ENCODE results near the gene DGAT2. TPM values are rescaled to one million over a fixed set of nuclear protein-coding genes. Genes with fewer than 3 reads are reported as not detected.

DGAT2 gene
- total and polyA plus RNA-seq, 2 donors from 2014 or later = 1.4 to 7.0 TPM

DNA sequence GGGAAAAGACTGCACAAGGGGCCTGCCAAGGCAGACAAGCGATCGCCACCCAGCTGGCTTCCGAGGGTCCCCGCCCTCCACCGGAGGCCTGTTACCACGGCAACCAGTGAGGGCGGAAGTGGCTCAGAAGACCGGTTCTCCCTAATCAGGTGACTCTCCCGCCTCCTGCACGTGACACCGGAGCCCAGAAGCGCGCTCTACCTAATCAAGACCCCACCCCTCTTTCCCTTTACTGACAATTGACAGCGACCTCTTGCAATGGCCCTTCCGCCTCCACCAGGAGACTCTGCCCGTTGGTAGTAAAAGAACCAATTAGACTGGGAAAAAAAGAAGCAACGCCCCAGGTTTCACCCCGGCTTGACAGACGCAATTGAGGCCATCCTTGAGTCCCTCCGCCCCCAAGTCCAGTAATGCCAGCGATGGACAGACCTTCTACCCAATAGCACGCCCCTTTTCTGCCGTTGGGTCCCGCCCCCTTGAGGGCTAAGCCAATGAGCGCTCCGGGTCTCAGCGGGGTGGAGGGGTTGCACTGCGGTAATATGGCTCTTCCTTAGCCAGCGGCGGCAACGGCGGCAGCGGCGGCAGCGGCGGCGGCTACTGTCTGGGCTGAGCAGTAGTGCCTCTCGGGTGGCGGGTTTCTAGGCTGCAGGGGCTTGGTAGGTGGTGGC is 46.2 kb downstream of the DGAT2 start, which contains the start of gene UVRAG:
UVRAG (plus strand) TSS at position 534 of the 668 bp plus-strand sequence. CDS start 198 bp downstream, outside the sequence.
- H3K27ac ChIP-seq (ENCODE audit: low read depth in 2 of 2, low read length in 2 of 2) = peak within 1 kb of the TSS; percentile 86 to 93
- FAIRE-seq = peak; percentile 93
- peak within 1 kb of the TSS; percentile 51 to 78 (median 73) for H3K9ac ChIP-seq (ENCODE audit: low read length in 3 of 3)
- H3K27me3 ChIP-seq (ENCODE audit: control insufficient read depth, insufficient read depth, low read length) = no peaks in the 10 kb centered on the region
- H3K36me3 ChIP-seq (ENCODE audit: control insufficient read depth in 2 of 3, insufficient read depth in 3 of 3, low read length in 3 of 3) = no peaks in the 10 kb centered on the region
- peak; percentile 99 to 100 (median 99) for DNase-seq
- TF ChIP-seq, protein P1, sequence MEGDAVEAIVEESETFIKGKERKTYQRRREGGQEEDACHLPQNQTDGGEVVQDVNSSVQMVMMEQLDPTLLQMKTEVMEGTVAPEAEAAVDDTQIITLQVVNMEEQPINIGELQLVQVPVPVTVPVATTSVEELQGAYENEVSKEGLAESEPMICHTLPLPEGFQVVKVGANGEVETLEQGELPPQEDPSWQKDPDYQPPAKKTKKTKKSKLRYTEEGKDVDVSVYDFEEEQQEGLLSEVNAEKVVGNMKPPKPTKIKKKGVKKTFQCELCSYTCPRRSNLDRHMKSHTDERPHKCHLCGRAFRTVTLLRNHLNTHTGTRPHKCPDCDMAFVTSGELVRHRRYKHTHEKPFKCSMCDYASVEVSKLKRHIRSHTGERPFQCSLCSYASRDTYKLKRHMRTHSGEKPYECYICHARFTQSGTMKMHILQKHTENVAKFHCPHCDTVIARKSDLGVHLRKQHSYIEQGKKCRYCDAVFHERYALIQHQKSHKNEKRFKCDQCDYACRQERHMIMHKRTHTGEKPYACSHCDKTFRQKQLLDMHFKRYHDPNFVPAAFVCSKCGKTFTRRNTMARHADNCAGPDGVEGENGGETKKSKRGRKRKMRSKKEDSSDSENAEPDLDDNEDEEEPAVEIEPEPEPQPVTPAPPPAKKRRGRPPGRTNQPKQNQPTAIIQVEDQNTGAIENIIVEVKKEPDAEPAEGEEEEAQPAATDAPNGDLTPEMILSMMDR (IDR thresholded peaks at IDR 0.05; ENCODE audit: borderline replicate concordance, extremely low read depth, insufficient read depth) = peak; percentile 6
- intact Hi-C loops (cut with DNase I) = no loop called here
- peak within 1 kb of the TSS; percentile 70 to 92 (median 91) for H3K4me3 ChIP-seq (ENCODE audit: low read length in 3 of 3)
- H3K4me1 ChIP-seq (ENCODE audit: control insufficient read depth in 2 of 3, insufficient read depth in 2 of 3, low read depth in 1 of 3, low read length in 3 of 3) = peaks cover 0 to 15% (median 5%) of the 10 kb centered on the region in 3 donors
- no peaks in the 10 kb centered on the region for H3K9me3 ChIP-seq (ENCODE audit: control insufficient read depth in 2 of 3, insufficient read depth in 1 of 3, low read length in 3 of 3)

DNA sequence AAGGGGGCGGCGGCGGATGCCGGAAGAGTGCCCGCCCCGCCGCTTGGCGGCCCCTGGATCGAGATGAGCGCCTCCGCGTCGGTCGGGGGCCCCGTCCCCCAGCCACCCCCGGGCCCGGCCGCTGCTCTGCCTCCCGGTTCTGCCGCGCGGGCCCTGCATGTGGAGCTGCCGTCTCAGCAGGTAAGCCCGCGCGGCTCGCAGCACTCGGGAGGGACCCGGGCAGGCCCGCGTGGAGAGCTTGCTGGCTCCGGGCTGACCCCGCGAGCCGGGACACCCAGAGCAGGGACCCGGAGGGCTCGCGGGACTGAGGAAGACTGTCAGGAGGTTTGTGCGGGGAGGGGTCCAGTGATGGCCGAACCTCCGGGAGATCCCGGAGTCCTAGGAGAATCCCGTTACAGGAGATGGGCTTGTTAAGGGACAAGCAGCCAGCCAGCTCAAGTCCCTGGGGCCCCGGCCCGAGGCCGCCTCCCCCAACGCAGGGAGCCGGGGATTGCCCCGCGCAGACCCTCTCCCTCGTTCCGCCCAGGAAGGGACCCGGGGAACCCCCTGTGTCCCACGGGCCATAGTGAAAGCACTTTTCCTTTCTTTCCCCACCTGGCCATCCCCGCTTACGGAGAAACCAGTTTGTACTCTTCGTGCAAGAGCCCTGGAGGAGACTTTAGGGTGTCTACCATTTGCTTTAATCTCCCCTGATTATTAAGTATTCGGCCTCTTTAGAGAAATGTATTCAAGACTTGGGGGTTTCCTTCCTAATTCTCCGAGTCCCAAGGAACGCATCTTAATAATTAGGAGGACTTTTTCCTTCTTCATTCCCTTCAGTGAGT is 47.0 kb downstream of the DGAT2 start:
- DNase-seq = peak in 3 of 5 donors; percentile 65 to 90 (median 70)

DNA sequence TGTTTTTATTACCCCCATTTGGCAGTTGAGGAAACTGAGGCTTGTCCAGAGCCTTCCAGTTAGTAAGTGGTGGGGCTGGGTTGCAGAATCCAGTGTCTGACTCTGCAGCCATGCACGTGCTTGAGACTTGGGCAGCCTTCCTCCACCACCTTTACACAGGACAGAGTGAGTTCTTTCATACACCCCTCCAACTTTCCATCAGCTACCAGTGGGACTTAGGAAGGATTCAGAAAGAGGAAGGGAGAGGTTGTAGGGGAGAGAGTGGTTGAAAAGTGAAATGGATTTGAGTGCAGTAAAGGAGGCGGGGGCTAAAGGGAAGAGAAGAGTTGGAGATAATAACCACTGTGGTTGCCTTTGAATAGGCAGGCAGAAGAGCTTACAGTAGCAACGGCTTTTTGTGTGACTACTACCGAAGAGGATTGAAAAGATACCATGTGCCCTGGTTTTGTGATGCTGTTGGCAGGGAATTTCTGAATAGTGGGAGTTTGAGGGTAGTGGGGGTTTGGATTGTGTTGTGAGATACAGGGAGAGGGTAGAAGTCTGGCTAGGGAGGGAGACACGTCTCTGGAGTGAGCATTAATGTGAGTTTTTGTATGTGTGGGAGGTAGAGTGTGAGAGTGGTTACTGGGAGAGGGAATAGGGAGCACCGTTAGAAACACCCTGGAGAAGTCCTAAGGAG is 48.1 kb downstream of the DGAT2 start:
- intact Hi-C loops (cut with DNase I) = no loop called here
- Histone ChIP-seq H3K4me1 (ENCODE audit: control insufficient read depth in 2 of 3, insufficient read depth in 2 of 3, low read depth in 1 of 3, low read length in 3 of 3) (peaks cover 0 to 15% (median 5%) of the 10 kb centered on the region in 3 donors), H3K9me3 (ENCODE audit: control insufficient read depth in 2 of 3, insufficient read depth in 1 of 3, low read length in 3 of 3) (no peaks in the 10 kb centered on the region), H3K27ac (ENCODE audit: low read depth in 2 of 2, low read length in 2 of 2) (no peak overlapping the region), H3K27me3 (ENCODE audit: control insufficient read depth, insufficient read depth, low read length) (no peaks in the 10 kb centered on the region), H3K4me3 (ENCODE audit: low read length in 3 of 3) (peak overlapping the region; percentile 57 to 92 (median 91)), H3K9ac (ENCODE audit: low read length in 3 of 3) (peak overlapping the region; percentile 11 to 72 (median 49)), H3K36me3 (ENCODE audit: control insufficient read depth in 2 of 3, insufficient read depth in 3 of 3, low read length in 3 of 3) (no peaks in the 10 kb centered on the region)
- no peak for FAIRE-seq
- TF ChIP-seq, protein P1 (IDR thresholded peaks at IDR 0.05; ENCODE audit: borderline replicate concordance, extremely low read depth, insufficient read depth) = no peak
- DNase-seq = peak in 1 of 5 donors; percentile 22

More for the DNA sequence above, 47.0 kb downstream of the DGAT2 start:
- Histone ChIP-seq H3K27ac (ENCODE audit: low read depth in 2 of 2, low read length in 2 of 2) (peak overlapping the region; percentile 86 to 93), H3K4me3 (ENCODE audit: low read length in 3 of 3) (peak overlapping the region; percentile 70 to 92 (median 91)), H3K9me3 (ENCODE audit: control insufficient read depth in 2 of 3, insufficient read depth in 1 of 3, low read length in 3 of 3) (no peaks in the 10 kb centered on the region), H3K4me1 (ENCODE audit: control insufficient read depth in 2 of 3, insufficient read depth in 2 of 3, low read depth in 1 of 3, low read length in 3 of 3) (peaks cover 0 to 15% (median 5%) of the 10 kb centered on the region in 3 donors), H3K36me3 (ENCODE audit: control insufficient read depth in 2 of 3, insufficient read depth in 3 of 3, low read length in 3 of 3) (no peaks in the 10 kb centered on the region), H3K9ac (ENCODE audit: low read length in 3 of 3) (peak overlapping the region; percentile 51 to 78 (median 72)), H3K27me3 (ENCODE audit: control insufficient read depth, insufficient read depth, low read length) (no peaks in the 10 kb centered on the region)
- TF ChIP-seq, protein P1 (IDR thresholded peaks at IDR 0.05; ENCODE audit: borderline replicate concordance, extremely low read depth, insufficient read depth) = no peak
- intact Hi-C loops (cut with DNase I) = no loop called here
- FAIRE-seq = no peak

All from kidney (tissue), 14 donors.